Suprapubic skin (tissue), 4 donors: ENCODE data around the gene PAQR8. TPM values are rescaled to one million over a fixed set of nuclear protein-coding genes. Genes with fewer than 3 reads are reported as not detected.

Experiments
- DNase-seq, 2 donors: peaks; one replicate each; pipeline ENCODE4 v3.0.0-alpha.2; 2019; ENCODE audit warnings: low spot score in 2 of 2
- H3K27ac ChIP-seq: fragments of 200-600 bp; sonication (generic); one replicate; pipeline ENCODE4 v1.5.1; 2019
- H3K27me3 ChIP-seq: fragments of 200-600 bp; sonication (generic); one replicate; pipeline ENCODE4 v1.5.1; 2019
- H3K36me3 ChIP-seq: fragments of 200-600 bp; sonication (generic); one replicate; pipeline ENCODE4 v1.5.1; 2019
- H3K4me1 ChIP-seq: fragments of 200-600 bp; sonication (generic); one replicate; pipeline ENCODE4 v1.5.1; 2019
- H3K4me3 ChIP-seq: fragments of 200-600 bp; sonication (generic); one replicate; pipeline ENCODE4 v1.5.1; 2019; ENCODE audit warnings: mild to moderate bottlenecking
- H3K9me3 ChIP-seq: fragments of 200-600 bp; sonication (generic); one replicate; pipeline ENCODE4 v1.5.1; 2019
- CTCF ChIP-seq, 2 donors: fragments of 200-600 bp in 1 of 2; fragments of 450-650 bp in 1 of 2; sonication (generic) in 1 of 2; IDR thresholded peaks; one replicate each; pipeline ENCODE4 v1.5.1; 2016 to 2019; ENCODE audit warnings: antibody characterized with exemption in 2 of 2, mild to moderate bottlenecking in 1 of 2, moderate library complexity in 1 of 2
- EP300 ChIP-seq: sonication (generic); formaldehyde crosslinking; IDR thresholded peaks from one replicate; pipeline ENCODE4 v1.6.1; 2017; ENCODE audit warnings: antibody characterized with exemption
- POLR2A ChIP-seq, 2 donors: fragments of 450-650 bp; IDR thresholded peaks; one replicate each; pipeline ENCODE4 v1.6.1; 2017; ENCODE audit warnings: antibody characterized with exemption in 2 of 2, mild to moderate bottlenecking in 2 of 2, moderate library complexity in 2 of 2
- POLR2AphosphoS5 ChIP-seq, 3 donors: sonication (generic); formaldehyde crosslinking; IDR thresholded peaks; one replicate each; pipeline ENCODE4 v1.6.1; 2017; ENCODE audit warnings: antibody characterized with exemption in 3 of 3
- WGBS: methylation state at CpG from one replicate; pipeline ENCODE4 v1.1.5; 2018; 5-methylcytosine and 5-hydroxymethylcytosine counted together
- total RNA-seq, 4 donors: library from RNA; depleted of rRNA; stranded (reverse); fragments of >200 nt; gene quantifications; one replicate each; pipeline ENCODE4 v1.1.0, GENCODE V29; 2016

PAQR8 gene
- total RNA-seq, 4 donors from 2014 or later = 2.2 to 6.5 (median 2.8) TPM

DNA sequence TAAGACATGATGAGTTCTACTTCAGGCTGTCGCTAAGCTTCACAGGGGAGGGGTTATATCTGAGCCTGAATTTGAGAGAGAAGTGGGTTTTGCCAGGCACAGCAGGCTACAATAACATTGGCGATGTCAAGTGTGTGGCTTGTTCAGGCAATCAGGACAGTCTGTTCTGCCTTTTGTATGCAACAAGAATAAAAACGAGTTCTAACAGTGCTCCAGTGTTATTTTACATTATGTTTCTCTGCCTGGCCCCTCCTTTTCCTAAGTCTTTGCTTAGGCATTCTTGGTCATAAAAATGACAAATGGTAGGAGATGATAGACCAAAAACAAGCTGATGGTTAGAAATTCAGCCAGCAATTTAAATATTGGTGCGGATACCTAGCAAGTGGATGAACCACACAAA is 26.8 kb downstream of the PAQR8 start:
- Histone ChIP-seq H3K4me3 (no peak overlapping the region), H3K27me3 (no peaks in the 10 kb centered on the region), H3K9me3 (no peaks in the 10 kb centered on the region), H3K4me1 (peaks cover 18% of the 10 kb centered on the region), H3K27ac (no peak overlapping the region), H3K36me3 (no peaks in the 10 kb centered on the region)
- no peak for DNase-seq
- TF ChIP-seq EP300 (no peak), POLR2A (IDR thresholded peaks at IDR 0.05) (no peak), POLR2AphosphoS5 (IDR thresholded peaks at IDR 0.05) (no peak), CTCF (IDR thresholded peaks at IDR 0.05) (no peak)
- 76% methylated on average over 4 of the region's 4 CpGs for WGBS

- Histone ChIP-seq H3K36me3 (no peaks in the 10 kb centered on the region), H3K27me3 (no peaks in the 10 kb centered on the region), H3K27ac (no peak overlapping the region), H3K4me1 (peaks cover 18% of the 10 kb centered on the region), H3K4me3 (no peak overlapping the region), H3K9me3 (no peaks in the 10 kb centered on the region)
- WGBS = 89% methylated on average over 1 of the region's 1 CpG
- no peak for DNase-seq
- TF ChIP-seq CTCF (IDR thresholded peaks at IDR 0.05) = no peak
- no peak for TF ChIP-seq EP300
- TF ChIP-seq POLR2AphosphoS5 (IDR thresholded peaks at IDR 0.05) = no peak
- no peak for TF ChIP-seq POLR2A (IDR thresholded peaks at IDR 0.05)
These were observed 27.3 kb downstream of the PAQR8 start for GRCh38 chr6:52389264-52389625.

DNA sequence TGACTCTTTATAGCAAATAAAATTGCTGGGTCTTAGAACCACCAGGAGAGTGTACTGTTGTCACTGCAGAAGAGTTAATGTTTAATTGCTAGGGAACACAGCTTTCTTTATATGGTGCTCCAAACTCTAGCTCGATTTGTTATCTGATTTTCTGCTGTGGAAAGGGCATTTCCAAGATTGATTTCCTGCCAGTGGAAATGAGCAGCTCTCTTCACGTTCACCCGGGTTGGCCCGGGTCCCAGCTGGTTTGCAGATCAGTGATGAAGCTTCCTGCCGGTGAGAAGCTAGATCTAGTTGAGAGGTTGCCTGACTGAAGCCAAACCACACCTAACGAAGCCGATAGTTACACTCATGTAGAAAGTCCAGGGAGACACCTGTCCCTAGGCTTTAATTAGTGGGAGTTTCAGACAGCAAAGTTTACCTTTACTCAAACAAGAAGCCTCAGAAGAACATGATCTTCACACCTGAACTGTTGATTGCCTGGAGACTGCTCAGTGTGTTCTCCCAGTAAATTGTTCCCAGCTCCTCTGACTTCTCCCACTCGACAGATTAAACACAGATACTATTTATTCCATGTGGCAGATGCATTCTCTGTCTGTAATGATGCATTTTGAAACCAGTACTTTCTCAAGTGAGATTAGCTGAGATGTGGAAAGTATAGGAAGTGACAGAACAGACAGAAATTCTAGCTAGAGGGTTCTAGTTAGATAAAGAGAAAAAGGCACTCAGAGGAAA is 27.8 kb downstream of the PAQR8 start:
- Histone ChIP-seq H3K9me3 (no peaks in the 10 kb centered on the region), H3K36me3 (no peaks in the 10 kb centered on the region), H3K27ac (peak overlapping the region; percentile 34), H3K4me1 (peaks cover 18% of the 10 kb centered on the region), H3K27me3 (no peaks in the 10 kb centered on the region), H3K4me3 (no peak overlapping the region)
- no peak for TF ChIP-seq POLR2AphosphoS5 (IDR thresholded peaks at IDR 0.05)
- TF ChIP-seq POLR2A (IDR thresholded peaks at IDR 0.05) = no peak
- TF ChIP-seq CTCF (IDR thresholded peaks at IDR 0.05) = no peak
- no peak for TF ChIP-seq EP300
- DNase-seq = peak in 1 of 2 donors; percentile 66
- WGBS = 10% methylated on average over 8 of the region's 8 CpGs

DNA sequence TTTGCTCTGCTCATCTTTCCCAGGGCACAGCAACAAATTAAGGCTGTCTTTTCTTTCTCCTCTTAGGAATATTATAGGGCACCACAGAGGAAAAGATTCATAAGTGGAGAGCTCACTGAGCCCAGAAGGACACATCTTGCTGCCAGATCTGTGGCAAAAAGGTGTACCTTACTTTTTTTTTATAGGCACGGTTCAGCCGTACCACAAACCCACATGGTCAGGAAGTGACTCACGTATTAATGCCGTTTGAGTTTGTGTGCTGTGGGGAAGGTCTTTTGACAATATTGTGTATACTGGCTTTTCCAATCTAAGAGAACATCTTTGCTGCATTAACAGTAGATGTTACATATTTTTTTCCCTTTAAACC is 28.4 kb downstream of the PAQR8 start:
- no peak for DNase-seq
- H3K27me3 ChIP-seq = no peaks in the 10 kb centered on the region
- no peaks in the 10 kb centered on the region for H3K36me3 ChIP-seq
- H3K27ac ChIP-seq = peak overlapping the region; percentile 34
- WGBS = 15% methylated on average over 4 of the region's 4 CpGs
- H3K4me3 ChIP-seq = no peak overlapping the region
- no peak for TF ChIP-seq POLR2AphosphoS5 (IDR thresholded peaks at IDR 0.05)
- no peak for TF ChIP-seq EP300
- no peak for TF ChIP-seq CTCF (IDR thresholded peaks at IDR 0.05)
- no peak for TF ChIP-seq POLR2A (IDR thresholded peaks at IDR 0.05)
- peaks cover 18% of the 10 kb centered on the region for H3K4me1 ChIP-seq
- no peaks in the 10 kb centered on the region for H3K9me3 ChIP-seq

DNA sequence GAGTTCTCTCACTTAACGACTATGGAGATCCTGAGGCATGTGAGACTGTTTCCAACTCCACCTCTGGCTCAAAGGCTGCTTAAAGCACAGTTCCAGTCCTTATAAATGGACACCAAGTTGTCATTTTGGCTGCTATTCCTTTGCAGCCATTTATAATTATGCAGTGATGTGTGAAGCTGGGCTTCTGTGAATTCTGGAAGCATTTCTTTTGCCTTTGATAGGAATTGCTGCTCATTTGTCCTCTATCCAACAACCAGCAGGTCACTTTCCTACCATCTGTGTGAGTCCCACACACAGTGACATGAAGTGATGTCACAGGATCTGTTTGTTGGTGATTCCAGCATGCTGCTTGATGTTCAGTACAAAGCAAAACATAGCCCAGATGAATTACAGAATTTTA is 29.6 kb downstream of the PAQR8 start:
- Histone ChIP-seq H3K9me3 (no peaks in the 10 kb centered on the region), H3K36me3 (no peaks in the 10 kb centered on the region), H3K4me3 (no peak overlapping the region), H3K4me1 (peaks cover 18% of the 10 kb centered on the region), H3K27me3 (no peaks in the 10 kb centered on the region), H3K27ac (no peak overlapping the region)
- 82% methylated on average over 1 of the region's 1 CpG for WGBS
- DNase-seq = no peak
- TF ChIP-seq EP300 = no peak
- TF ChIP-seq CTCF (IDR thresholded peaks at IDR 0.05) = no peak
- no peak for TF ChIP-seq POLR2AphosphoS5 (IDR thresholded peaks at IDR 0.05)
- no peak for TF ChIP-seq POLR2A (IDR thresholded peaks at IDR 0.05)
